Occipital lobe (tissue), 2 donors: ENCODE measurements around the gene KANK2. TPM values are rescaled to one million over a fixed set of nuclear protein-coding genes. Genes with fewer than 3 reads are reported as not detected.

Experiments used
- DNase-seq: peaks from one replicate; lab custom pipeline; 2025; lab: John Stamatoyannopoulos, UW
- total RNA-seq: library from RNA; depleted of rRNA; stranded (reverse); fragments of >200 nt; gene quantifications from one replicate; pipeline ENCODE4 v1.2.3, GENCODE V29; 2014

Gene KANK2
- 10.6 TPM for total RNA-seq

DNA sequence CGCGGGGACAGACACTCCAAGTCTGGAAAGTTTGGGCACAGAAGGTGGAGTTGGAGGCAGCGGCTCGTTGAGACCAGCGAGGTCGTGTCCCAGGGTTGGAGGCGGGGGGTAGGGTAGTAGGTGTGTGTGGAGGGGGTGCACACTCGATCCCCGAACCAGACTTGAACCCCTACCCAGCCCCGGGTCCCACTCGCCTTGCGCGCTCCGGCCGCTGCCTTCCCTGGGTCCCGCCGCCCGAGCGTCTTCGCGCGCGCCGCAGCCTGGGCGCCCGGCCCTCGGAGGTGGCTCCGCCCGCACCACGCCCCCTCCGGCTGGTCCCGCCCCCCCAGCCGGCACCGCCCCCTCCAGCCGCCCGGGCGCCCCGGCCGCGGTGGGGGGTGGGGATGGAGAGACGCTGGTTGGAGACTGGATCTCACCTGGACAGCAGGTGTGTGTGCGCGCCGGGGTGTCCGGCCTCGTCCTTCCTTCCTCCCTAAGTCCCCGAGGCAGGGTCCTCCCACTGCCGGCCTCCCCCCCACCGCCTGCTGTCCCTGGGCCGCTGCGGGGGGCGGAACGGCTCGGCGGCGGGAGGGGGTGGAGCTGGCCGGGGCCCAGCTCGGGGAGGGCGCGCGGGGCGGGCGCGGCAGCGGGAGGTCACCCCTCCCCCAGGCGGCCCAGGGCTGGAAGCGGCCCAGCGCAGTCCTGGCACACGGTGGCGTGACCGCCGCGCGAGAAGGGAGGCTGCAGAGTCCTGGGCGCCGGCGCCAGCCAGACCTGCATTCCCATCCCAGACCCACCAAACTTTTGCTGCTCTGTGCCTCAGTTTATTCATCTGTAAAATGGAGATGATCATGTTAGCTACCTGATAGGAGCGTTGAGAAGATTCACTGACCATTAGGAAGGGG is at the start of gene KANK2:
TSS of gene KANK2 (minus strand) at position 255 of the 884 bp plus-strand sequence. CDS start 3,034 bp downstream, outside the sequence.
- peak; percentile 68 for DNase-seq

DNA sequence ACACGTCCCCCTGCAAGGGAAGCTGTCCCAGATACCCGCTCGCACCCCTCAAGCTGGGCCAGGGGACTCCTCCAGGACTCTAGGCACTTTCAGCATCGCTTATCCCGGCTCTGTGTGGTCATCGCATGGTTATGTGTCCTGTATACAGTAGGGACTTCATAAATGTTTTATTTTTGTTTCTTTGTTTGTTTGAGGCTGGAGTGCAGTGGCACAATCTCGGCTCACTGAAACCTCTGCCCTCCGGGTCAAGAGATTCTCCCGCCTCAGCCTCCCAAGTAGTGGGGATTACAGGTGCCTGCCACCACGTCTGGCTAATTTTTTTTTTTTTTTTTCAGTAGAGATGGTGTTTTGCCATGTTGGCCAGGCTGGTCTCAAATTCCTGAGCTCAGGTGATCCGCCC is 49.6 kb upstream of the KANK2 start:
- DNase-seq: no peak

DNA sequence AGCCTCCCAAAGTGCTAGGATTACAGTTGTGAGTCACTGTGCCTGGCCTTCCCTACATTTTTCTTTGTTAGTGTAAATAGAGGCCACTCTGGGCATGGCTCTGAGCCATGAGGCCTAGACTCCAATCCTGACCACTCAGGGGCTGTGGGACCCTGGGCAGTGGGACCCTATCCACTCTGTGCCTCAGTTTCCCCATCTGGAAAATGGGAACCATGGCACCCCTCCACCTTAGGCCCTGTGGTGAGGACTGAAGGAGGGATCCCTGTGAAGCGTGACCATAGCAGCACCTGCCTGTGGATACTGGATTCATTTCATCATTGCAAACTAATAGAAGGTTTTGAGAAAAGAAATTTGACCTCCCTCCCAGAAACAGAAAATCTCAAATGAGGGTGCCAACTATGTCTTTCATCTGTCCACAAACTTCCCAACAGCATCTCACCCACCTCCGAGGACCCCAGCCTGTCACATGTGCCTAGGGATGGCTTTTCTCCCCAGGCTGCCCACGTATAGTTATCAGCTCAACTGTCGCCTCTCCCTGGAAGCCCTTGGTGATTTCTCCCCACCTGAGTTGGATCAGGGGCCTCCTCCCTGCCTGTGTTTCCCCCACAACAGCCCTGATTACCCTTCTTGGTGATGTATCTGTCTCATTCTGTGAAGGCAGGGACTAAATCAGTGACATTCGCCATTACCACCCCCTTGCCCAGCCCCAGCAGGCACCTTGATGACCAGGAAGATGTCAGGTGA is 47.7 kb upstream of the KANK2 start:
- no peak for DNase-seq

DNA sequence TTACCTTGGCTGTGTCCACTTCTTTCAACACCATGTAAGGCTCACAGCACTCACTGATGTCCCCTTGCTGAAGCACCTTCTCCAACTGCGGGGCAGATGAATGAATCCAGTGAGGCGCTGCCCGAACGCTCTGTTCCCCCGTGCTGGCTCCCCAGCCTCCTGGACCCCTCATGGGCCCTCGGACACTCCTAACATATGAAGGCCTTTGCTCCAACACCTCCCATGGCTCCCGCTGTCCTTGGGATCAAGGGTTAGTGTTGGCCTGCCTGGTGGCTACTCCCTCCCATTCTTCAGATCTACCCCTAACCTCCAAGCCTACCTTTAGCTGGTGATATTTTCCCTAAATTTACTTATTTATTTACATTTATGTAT is 46.4 kb upstream of the KANK2 start:
- no peak for DNase-seq

DNA sequence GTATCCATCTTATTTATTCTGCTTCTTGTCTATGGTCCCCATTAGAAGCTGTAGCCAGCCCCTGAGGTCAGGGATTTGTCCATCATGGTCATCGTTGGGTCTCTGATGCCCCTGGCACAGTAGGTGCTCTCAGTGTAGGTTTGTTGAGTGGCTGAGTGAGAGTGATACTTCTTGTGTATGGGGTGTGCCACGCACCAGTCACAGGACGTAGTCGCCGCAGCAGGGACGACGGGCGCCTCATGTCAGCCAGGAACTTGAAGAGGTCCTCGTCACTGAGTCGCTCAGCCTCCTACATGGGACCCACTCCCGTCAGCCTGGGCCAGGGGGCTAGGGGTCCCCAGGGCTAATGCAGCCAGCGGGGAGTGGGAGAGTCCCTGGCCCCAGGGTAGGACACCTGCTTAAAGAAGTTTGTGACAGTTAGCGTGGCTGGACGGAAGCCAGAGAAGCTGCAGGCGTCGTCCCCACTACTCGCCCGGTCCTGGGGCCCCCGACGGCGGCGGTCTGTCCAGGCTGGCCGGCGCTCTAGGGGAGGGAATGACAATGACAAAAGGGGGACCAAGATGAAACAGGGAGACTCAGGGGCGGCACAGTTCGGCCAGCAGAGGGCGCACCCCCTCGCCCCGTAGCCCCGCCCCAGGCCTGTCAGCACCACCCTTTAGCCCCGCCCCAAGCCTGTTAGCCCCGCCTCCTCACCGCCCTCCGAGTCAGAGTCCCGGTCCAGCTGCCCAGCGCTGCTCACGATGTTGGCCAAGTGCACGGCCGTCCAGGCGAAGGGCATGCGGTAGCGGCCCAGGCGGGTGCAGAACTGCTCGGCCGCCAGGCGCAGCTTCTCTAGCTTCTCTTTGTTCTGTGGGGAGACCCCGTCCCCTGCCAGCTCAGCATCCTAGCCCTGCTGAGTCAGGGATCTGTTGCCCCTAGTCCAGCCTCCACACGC is 45.8 kb upstream of the KANK2 start:
- DNase-seq: peak; percentile 83

DNA sequence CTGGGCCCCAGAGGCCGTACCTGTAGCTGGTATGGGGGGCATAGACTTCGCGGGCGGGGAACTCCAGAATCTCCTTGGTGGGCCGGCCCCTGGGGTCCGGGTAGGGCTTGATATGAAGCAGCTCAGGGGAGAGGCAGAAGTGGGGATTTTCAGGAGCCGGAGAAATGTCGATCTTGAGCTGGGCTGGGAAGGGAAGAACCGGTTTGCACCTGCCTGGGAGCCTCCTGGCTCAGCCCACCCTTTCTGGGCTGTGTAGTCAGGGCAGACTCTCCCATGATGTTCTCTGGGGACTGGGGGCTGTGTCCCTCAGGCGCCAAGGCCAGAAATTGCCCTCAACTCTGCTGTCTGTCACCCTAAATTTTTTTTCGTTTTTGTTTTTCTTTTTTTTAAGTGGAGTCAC is 44.7 kb upstream of the KANK2 start:
- DNase-seq: no peak

DNA sequence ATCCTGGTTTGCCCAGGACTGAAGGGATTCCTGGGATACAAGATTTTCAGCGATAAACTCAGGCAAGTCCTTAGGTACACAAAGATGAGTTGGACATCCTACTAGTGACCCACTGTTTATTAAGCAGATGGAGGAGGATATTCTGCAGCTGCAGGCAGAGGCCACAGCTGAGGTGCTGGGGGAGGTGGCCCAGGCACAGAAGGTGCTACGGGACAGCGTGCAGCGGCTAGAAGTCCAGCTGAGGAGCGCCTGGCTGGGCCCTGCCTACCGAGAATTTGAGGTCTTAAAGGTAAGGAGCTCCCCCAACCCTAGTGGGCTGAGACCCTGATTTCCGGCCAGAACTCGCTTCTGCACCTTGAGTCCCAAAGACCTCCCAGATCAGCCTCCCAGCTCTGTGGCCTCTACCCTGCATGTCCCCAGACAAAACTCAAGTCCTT is 42.7 kb upstream of the KANK2 start:
- DNase-seq: no peak

DNA sequence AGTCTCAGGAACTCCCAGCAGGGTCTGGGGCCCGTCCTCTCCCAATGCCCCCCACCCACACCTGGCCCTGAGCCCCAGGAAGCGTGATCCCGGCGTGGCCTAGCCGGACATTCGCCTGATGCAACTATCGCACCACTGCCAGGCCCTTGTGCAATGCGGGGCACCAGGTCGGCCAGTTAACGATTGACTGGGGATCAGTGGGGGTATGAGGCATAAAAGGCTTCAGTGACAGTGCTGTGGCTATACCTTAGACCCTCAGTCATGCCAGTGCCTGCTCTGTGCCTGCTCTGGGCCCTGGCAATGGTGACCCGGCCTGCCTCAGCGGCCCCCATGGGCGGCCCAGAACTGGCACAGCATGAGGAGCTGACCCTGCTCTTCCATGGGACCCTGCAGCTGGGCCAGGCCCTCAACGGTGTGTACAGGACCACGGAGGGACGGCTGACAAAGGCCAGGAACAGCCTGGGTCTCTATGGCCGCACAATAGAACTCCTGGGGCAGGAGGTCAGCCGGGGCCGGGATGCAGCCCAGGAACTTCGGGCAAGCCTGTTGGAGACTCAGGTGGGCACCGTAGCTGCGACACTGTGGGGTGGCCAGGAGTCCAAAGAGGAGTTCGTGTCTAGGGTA is 42.1 kb upstream of the KANK2 start, which contains the start of gene ANGPTL8:
TSS of gene ANGPTL8 (plus strand) at position 243 of the 624 bp plus-strand sequence. CDS start at position 262, 19 bp downstream.
- DNase-seq: no peak

DNA sequence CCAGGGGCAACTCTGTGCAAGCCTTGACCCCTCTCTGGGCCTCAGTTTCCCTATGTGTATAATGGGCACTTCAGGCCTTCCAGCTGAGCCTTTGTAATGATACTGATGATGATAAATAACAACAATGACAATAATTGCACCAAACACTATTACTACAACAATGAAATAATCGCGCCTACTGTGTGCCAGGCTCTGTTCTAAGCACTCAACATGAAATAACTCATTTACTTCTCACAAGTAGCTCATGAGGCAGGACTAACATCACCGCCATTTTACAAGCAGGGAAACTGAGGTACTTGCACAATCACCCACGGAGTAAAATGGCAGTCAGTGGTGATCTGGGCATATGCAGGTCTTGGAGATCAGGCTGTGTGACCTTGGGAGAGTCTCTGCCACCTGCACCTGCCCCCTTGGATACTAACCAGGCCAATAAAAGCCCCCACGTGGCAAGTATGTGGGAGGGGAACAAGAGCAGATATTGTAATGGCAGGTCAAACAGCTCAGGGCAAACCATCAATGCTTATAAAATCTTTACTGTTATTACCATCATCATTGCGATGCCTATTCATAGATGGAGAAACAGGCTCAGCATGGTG is 41.5 kb upstream of the KANK2 start:
- no peak for DNase-seq

DNA sequence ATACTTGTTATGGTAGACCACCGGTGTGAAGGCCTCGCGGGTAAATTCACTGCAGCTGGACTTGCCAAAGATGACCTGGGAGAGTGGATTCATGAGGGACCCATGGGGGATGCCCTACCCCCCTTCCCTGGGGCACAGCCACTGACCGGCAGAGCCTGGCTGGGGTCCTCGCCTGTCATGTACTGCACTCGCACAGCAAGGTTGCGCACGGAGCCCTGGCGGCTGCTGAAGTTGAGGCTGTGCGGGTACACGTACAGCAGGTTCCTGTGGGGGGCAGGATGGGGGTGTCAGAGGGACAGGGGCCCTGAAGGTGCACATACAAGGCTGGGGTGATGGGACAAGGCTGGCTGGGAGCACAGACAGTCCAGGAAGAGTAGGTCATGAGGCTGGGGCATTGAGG is 40.7 kb upstream of the KANK2 start:
- no peak for DNase-seq

DNA sequence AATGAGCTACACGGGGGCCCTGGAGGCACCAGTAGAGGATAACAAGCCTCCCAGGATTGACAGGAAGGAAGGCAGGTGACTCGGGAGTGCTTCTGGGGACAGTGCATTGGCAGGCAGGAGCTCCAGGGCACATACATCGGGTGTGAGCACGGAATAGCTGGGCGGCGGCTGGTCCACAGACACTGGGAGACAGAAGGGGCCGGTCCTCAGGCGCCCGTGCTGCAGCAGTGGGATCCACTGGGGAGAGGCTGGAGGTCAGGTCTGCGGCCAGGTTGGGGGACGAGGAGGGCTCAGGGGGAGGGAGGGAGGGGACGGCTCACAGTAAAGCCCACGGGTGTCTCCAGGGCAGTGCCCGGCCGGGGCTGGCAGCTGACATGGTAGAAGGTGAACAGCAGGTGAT is 40.0 kb upstream of the KANK2 start:
- no peak for DNase-seq

DNA sequence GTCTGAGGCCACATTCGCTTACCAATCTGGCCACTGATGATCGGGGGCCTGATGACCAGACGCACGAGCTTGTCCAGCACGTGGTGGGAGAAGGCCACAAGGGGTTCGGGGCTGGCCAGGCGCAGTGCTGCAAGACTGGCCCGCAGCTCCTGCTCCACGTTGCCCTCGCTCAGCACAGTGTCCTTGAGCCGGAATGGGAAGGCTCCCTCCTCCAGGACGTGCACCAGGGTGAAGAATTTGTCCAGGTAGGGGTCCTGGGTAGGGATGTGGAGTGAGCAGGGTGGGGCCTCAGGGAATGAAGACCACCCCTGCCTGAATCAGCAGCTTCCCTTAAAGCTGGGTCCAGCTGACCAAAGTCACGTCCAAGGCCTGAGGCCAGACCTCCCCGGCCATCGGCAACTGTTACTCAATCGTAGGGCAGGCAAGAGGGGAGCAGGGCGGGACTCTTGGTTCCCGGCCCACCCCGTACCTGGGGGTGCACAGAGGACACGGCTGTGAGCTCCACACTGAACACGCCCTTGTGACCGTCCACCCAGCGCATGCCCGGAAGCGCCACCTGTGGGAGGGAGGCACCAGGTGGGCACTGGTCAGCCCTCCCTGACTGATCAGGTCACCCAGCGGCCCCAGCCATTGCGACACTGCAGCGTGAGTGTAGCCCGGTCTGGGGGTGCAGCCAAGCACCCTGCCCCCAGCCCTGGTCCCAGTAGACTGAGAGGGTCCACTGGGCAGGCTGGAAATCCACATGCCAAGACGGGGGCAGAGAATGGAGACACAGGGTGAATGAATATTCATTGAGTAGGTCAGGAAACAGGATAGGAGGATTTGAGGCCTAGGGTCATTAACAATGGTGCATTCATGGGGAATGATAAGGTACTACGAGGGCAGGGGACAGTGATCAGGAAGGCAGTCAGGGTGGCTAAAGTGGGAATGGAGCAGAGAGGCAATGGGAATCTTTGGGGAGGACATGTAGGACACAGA is 39.3 kb upstream of the KANK2 start:
- DNase-seq: no peak

DNA sequence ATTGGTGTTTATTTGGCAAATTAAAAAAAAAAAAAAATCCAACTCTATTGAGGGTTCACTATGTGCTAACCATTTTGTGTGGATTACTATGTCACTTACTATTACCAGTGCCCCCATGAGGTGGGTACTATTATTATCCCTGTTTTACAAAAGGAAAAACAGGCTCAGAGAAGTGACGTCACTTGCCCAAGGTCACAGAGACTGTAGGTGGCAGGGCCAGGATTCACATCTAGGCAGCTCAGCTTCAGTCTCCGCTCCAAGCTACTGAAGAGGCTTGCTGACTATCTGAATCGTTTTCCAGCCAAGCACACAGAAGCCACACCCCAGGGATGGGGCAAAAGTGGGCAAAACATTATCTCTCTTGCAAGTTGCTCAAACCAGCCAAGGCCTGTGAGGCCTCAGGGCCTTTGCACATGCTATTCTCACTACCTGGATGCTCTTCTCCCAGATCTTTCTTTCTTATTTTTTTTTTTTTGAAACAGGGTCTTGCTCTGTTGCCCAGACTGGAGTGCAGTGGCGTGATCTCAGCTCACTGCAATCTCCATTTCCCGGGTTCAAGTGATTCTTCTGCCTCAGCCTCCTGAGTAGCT is 37.2 kb upstream of the KANK2 start:
- DNase-seq: no peak

DNA sequence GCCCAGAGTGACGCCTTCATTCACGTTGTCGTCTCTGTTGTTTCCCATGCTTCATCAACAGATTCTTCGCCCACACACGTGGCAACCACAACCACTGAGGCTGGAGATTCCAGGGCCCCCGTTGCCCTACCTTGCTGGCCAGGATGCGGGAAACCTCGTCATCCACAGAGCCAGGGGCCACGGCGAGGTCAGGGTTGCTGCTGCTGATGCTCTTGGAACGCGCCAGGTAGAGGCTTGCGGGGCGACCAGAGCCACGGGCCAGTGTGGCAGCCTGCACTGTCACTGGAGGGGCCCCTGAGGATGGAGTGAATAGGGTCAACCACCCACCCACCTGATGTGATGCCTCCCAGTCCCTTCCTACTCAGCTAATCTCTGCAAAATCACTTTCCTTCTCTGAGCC is 35.7 kb upstream of the KANK2 start:
- DNase-seq: no peak

DNA sequence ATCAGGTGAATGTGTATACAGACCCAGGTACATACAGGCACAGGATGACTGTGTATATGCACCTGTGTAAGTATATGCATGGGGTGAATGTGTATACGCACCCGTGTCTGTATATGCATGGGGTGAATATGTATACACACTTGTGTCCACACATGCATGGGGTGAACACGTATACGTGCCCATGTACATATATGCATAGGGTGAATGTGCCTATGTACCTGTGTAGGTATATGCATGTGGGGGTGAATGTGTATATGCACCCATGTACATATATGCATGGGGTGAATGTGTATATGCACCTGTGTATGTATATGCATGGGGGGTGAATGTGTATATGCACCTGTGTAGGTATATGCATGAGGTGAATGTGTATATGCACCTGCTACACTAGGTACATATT is 35.2 kb upstream of the KANK2 start:
- DNase-seq: no peak

DNA sequence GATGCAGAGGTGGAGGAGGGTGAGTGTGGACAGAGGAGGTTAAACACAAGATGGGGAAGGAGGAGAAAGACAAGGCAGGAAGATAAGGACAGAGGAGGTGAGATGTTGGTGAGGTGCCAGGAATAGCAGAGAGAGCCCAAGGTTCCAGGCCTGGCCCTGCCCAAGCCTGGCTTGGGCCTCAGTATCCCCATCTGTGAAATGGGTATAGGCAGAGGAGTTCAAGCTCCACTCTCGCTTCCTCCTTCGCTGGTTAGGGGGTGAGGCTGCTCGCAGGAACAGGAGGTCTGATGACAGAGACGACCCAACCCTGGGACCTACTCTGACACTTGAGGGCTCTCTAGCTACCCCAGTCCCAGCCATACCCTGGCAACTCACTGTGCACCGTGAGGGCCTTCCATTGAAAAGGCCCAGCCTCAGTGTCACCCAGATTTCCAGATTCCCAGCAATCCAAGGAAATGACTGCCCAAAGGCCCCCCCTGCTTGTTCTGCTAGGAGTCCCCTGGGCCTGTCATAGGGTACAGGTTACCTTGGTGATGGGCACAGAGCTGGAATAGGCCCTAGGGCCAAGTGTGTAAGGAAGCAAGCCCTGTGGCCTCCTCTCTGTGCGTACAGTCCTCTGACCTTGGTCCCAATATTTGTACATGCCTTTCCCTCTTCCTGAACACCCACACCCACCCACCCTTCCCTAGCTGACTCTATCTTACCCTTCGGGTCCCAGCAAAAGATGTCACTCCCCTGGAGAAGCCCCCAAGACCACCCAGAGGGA is 33.5 kb upstream of the KANK2 start:
- DNase-seq: no peak

DNA sequence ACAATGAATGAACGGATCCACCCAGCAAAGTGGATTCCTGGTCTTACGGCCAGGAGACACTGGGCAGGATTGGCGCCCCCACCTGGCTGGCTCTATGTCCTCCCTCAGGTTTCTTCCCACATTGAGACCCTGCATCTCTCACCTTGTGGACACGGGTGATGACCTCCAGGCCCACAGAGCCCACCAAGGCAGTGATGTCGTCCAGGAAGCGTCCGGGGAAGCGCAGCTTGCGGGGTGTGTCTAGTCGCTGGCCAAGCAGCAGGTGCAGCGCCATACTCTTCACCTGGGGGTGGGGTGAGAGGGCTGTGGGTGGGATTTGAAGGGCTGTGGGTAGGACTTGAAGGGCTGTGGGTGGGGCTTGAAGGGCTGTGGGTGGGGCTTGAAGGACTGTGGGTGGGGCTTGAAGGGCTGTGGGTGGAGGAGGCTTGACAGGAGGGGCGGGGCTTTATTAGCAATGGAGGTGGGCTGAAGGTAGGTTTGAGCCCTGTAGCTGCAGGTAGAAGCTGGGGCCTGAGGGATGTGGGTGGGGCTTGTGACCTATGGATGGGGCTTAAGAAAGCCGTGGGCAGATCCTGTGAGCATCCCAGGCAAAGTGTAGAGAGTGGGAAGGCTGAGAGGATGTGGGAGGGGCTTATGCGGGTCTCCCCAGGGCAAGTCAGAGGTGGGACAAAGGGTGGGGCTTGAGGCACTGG is 30.0 kb upstream of the KANK2 start:
- DNase-seq: no peak

DNA sequence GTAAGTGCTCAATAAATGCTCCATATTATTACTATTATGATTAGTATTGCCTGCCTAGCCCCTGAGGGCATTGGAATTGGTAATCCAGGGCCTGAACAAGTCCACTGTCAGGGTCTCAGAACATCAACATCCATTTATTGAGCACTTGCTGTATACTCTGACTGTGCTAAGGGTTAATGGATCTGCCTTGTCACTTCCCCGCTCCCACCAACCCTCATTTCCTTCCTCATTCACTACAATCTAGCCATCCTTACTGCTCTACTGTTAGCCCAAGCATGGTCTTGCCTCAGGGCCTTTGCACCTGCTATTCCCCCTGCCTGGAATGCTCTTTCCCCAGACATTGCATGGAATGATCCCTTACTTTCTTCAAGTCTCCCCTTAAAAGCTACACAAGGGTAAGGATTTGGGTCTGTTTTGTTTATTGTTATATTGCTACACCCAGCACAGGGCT is 29.4 kb upstream of the KANK2 start:
- DNase-seq: no peak
